A549 (cell line): ENCODE data around the gene BCOR. TPM values are rescaled to one million over a fixed set of nuclear protein-coding genes. Genes with fewer than 3 reads are reported as not detected.

Experiments used
- ATAC-seq, 2 experiments: fragments of 200-7000 bp in 1 of 2; fragments of >200 bp in 1 of 2; cut with Nextera tagmentation in 1 of 2; cut with Tn5 transposase in 1 of 2; 3 replicates each; pipeline versions ENCODE4 v1.8.0 to v1.9.1; 2018 to 2020; ENCODE audit warnings: mild to moderate bottlenecking in 1 of 2, moderate library complexity in 1 of 2
- CTCF ChIA-PET: fragments of 300-600 bp; sonication (Branson Sonifier 250); formaldehyde crosslinking; extraction: SDS; loops from one replicate; lab custom pipeline; 2021; ENCODE audit warnings: antibody characterized with exemption, inconsistent platforms; lab: Yijun Ruan, JAX
- POLR2A ChIA-PET: fragments of 350-600 bp; formaldehyde crosslinking; extraction: SDS; loops from one replicate; lab custom pipeline; 2021; ENCODE audit warnings: antibody characterized with exemption, inconsistent platforms; lab: Yijun Ruan, JAX
- DNase-seq, 2 experiments: peaks; one replicate each; pipeline versions ENCODE4 v3.0.0 to v3.0.0-alpha.2; 2011 to 2016; ENCODE audit warnings: low read depth in 1 of 2, low spot score in 1 of 2
- FAIRE-seq: peaks from 2 replicates; lab custom pipeline; 2011; peaks lifted over from hg19 to GRCh38; lab: Jason Lieb, UNC
- H3K27ac ChIP-seq, 2 experiments: fragments of >200 bp; sonication (Bioruptor Twin); formaldehyde crosslinking; 3 replicates each; pipeline ENCODE4 v1.5.1; 2016 to 2017
- H3K4me1 ChIP-seq: fragments of >200 bp; sonication (Bioruptor Twin); formaldehyde crosslinking; 3 replicates; pipeline ENCODE4 v1.6.1; 2016
- H3K4me2 ChIP-seq: fragments of >200 bp; sonication (Bioruptor Twin); formaldehyde crosslinking; 3 replicates; pipeline ENCODE4 v1.6.1; 2016
- H3K4me3 ChIP-seq: fragments of >200 bp; sonication (Bioruptor Twin); formaldehyde crosslinking; 3 replicates; pipeline ENCODE4 v1.5.1; 2016
- H3K9me3 ChIP-seq: fragments of >200 bp; sonication (Bioruptor Twin); formaldehyde crosslinking; 3 replicates; pipeline ENCODE4 v1.6.1; 2016
- CBX2 ChIP-seq: fragments of 200-600 bp; sonication (generic); IDR thresholded peaks from 2 replicates; pipeline ENCODE4 v1.6.1; 2016; ENCODE audit warnings: low read depth, mild to moderate bottlenecking, borderline replicate concordance
- CBX8 ChIP-seq: fragments of 200-600 bp; sonication (generic); IDR thresholded peaks from 2 replicates; pipeline ENCODE4 v1.6.1; 2016
- CEBPB ChIP-seq, 2 experiments: fragments of >200 bp in 1 of 2; sonication (Bioruptor Twin) in 1 of 2; formaldehyde crosslinking in 1 of 2; IDR thresholded peaks; 2 replicates each; pipeline ENCODE4 v1.6.1; 2012 to 2016
- CHD2 ChIP-seq: fragments of 150-350 bp; IDR thresholded peaks from 2 replicates; pipeline ENCODE4 v1.6.1; 2014; ENCODE audit warnings: low read length; ENCODE audit not compliant: partially characterized antibody
- EHF ChIP-seq: fragments of 250-450 bp; sonication (Bioruptor Pico); IDR thresholded peaks from 2 replicates; pipeline ENCODE4 v1.5.0; 2020; ENCODE audit warnings: mild to moderate bottlenecking
- EHMT2 ChIP-seq: fragments of 200-600 bp; sonication (generic); IDR thresholded peaks from 2 replicates; pipeline ENCODE4 v1.6.1; 2016; ENCODE audit warnings: antibody characterized with exemption, low read depth, mild to moderate bottlenecking, moderate library complexity
- FOSL2 ChIP-seq, 2 experiments: fragments of 450-650 bp in 1 of 2; fragments of >200 bp in 1 of 2; sonication (Bioruptor Twin) in 1 of 2; formaldehyde crosslinking; IDR thresholded peaks; 2 replicates each; pipeline versions ENCODE4 v1.5.0 to v1.6.1; 2016 to 2020; ENCODE audit warnings: mild to moderate bottlenecking in 1 of 2, moderate library complexity in 1 of 2
- HOXB13 ChIP-seq: fragments of 250-450 bp; sonication (Bioruptor Pico); IDR thresholded peaks from 2 replicates; pipeline ENCODE4 v1.5.0; 2020; ENCODE audit warnings: low read depth, mild to moderate bottlenecking, moderate library complexity
- HOXB5 ChIP-seq: fragments of 250-450 bp; sonication (Bioruptor Pico); IDR thresholded peaks from 2 replicates; pipeline ENCODE4 v1.5.0; 2020; ENCODE audit warnings: mild to moderate bottlenecking, moderate library complexity
- JUN ChIP-seq, 2 experiments: fragments of >200 bp; sonication (Bioruptor Twin); formaldehyde crosslinking; IDR thresholded peaks; 2 replicates in 1 of 2; 3 replicates in 1 of 2; pipeline ENCODE4 v1.6.1; 2016 to 2017
- JUNB ChIP-seq: fragments of >200 bp; sonication (Bioruptor Twin); formaldehyde crosslinking; IDR thresholded peaks from 2 replicates; pipeline ENCODE4 v1.6.1; 2016
- NFE2L2 ChIP-seq: fragments of 150-350 bp; conservative IDR thresholded peaks from 2 replicates; pipeline ENCODE4 v1.6.1; 2014; ENCODE audit warnings: low read length
- NR3C1 ChIP-seq: fragments of >200 bp; sonication (Bioruptor Twin); formaldehyde crosslinking; IDR thresholded peaks from 3 replicates; pipeline ENCODE4 v1.6.1; 2017
- RAD21 ChIP-seq, 2 experiments: fragments of >200 bp in 1 of 2; sonication (Bioruptor Twin) in 1 of 2; formaldehyde crosslinking in 1 of 2; IDR thresholded peaks in 1 of 2; conservative IDR thresholded peaks in 1 of 2; 2 replicates in 1 of 2; 3 replicates in 1 of 2; pipeline ENCODE4 v1.6.1; 2012 to 2018; ENCODE audit warnings: inconsistent platforms in 1 of 2
- SMC3 ChIP-seq: fragments of >200 bp; sonication (Bioruptor Twin); formaldehyde crosslinking; IDR thresholded peaks from 3 replicates; pipeline ENCODE4 v1.6.1; 2018; ENCODE audit warnings: inconsistent platforms
- TFCP2L1 ChIP-seq: fragments of 250-450 bp; sonication (Bioruptor Pico); IDR thresholded peaks from 2 replicates; pipeline ENCODE4 v1.5.0; 2021; ENCODE audit warnings: mild to moderate bottlenecking
- ZC3H11A ChIP-seq: fragments of 450-650 bp; IDR thresholded peaks from 2 replicates; pipeline ENCODE4 v1.6.1; 2014; ENCODE audit warnings: antibody characterized with exemption, mild to moderate bottlenecking
- ZNF302 ChIP-seq: fragments of 250-450 bp; sonication (Bioruptor Pico); IDR thresholded peaks from 2 replicates; pipeline ENCODE4 v1.9.0; 2021; ENCODE audit warnings: inconsistent platforms, mild to moderate bottlenecking, moderate library complexity
- ZSCAN20 ChIP-seq: fragments of 250-450 bp; sonication (Bioruptor Pico); IDR thresholded peaks from 2 replicates; pipeline ENCODE4 v1.8.0; 2022; ENCODE audit warnings: mild to moderate bottlenecking, moderate library complexity
- WGBS: methylation state at CpG from one replicate; pipeline ENCODE4 v1.1.6; 2017; ENCODE audit errors: missing lambda C conversion rate; 5-methylcytosine and 5-hydroxymethylcytosine counted together
- polyA plus RNA-seq, 4 experiments: library from polyadenylated mRNA; depleted of rRNA in 3 of 4; stranded (reverse); fragments of >200 nt; fragmentation: RNase III in 1 of 4; extraction: RNeasy Plus Mini Kit Qiagen cat#74134 plus additional on column Dnase treatment in 1 of 4; gene quantifications; 2 replicates in 3 of 4; 3 replicates in 1 of 4; pipeline ENCODE4 v1.2.3, GENCODE V29; 2011 to 2017
- TF ChIP-seq, protein P1 (sequence below): IDR thresholded peaks from 2 replicates; pipeline ENCODE4 v1.6.1; 2012
- TF ChIP-seq, protein P2 (sequence below): fragments of 250-450 bp; sonication (Bioruptor Pico); IDR thresholded peaks from 2 replicates; pipeline ENCODE4 v1.5.0; 2021; ENCODE audit warnings: mild to moderate bottlenecking, moderate library complexity, borderline replicate concordance
- TF ChIP-seq, protein P3 (sequence below): fragments of 450-650 bp; IDR thresholded peaks from 2 replicates; pipeline ENCODE4 v1.6.1; 2014; ENCODE audit warnings: antibody characterized with exemption
- TF ChIP-seq, protein P4 (sequence below): fragments of >200 bp; sonication (Bioruptor Twin); formaldehyde crosslinking; IDR thresholded peaks from 3 replicates; pipeline ENCODE4 v1.5.1; 2016

BCOR gene
- polyA plus RNA-seq, 2 of the 4 experiments (the other 2 are of a cell fraction): 12.2 to 12.6 TPM

DNA sequence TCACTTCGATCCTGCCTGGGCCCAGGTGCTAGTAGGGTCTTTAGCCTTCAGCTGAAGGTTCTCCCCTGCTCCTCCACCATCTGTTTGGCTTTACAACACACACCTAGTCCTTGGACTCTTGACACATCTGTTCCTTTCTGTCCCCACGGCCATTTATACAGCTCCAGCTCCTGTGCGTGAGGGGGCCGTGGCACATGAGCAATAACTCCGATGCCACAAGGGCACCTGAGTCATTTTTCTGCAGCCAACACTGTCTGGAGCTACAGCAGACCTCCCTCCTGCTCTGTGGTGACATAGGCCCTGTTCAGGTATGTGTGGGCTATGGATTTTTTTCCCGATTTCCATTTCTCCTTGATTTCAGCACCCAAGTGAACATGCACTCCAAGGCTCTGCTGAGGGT lies 44.7 kb upstream of the BCOR start:
- no peak overlapping the region for H3K4me3 ChIP-seq
- H3K27ac ChIP-seq: no peak overlapping the region; a peak in 1 of 6 replicates
- DNase-seq (no peak), FAIRE-seq (no peak), ATAC-seq (no peak)
- no peak overlapping the region for H3K4me2 ChIP-seq
- POLR2A ChIA-PET: interaction anchor here (2.5 kb wide), 1 partner anchor 11 kb away, joined by 14 read pairs; no protein-coding TSS in a partner anchor
- H3K4me1 ChIP-seq: peaks cover 18% of the 10 kb centered on the region
- WGBS: 89% methylated on average over 6 of the region's 6 CpGs
- H3K9me3 ChIP-seq: no peaks in the 10 kb centered on the region
- TF ChIP-seq EHF (CRISPR knock-in tag): no peak
- TF ChIP-seq, all 56 proteins: peak for 0
- CTCF ChIA-PET: interaction anchor here (1.3 to 2.9 kb wide), 2 partner anchors 9 to 10 kb away, joined by 4 to 11 read pairs; no protein-coding TSS in a partner anchor

DNA sequence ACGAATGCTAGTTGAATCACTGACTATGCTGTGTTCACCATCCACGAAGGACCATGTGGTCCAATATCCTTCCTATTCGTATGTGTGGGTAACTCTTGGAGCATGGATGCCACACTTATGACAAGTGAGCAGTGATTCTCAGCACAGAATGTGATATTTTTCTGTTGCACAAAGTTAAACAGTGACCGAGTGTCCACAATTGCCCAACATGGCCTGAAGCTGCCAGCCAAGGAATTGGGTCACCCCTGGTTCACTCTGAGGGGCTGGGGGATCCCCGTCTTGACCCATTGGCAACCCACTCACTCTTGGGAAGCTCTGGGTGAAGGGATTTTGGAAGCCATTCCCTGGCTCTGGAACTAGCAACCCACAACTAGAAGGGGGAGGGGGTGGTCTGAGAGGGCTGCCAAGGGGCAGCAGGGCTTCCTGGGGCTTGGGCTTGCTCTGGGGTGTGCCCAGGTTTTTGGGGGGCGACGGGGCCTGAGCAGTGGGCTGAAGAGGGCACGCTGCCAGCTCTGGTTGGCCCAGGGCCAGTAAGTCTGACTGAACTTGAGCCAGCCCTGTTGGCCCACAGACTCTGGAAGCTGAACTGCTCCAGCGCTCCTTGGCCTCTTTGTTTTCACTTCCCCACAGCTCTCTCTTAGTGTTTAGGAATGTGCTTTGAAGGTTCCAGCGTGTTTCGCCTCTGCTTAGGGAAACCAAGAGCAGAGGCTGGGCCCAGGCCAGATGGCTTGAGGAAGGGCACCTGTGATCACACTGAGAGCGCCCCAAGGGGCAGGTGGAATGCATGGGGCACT lies 43.1 kb upstream of the BCOR start:
- peak; percentile 18 to 27; a peak in 1 of 4 replicates for TF ChIP-seq CEBPB (IDR thresholded peaks at IDR 0.05)
- TF ChIP-seq, protein P1, sequence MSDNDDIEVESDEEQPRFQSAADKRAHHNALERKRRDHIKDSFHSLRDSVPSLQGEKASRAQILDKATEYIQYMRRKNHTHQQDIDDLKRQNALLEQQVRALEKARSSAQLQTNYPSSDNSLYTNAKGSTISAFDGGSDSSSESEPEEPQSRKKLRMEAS: no peak
- CTCF ChIA-PET: interaction anchor here (1.3 to 2.9 kb wide), 2 partner anchors 8 to 12 kb away, joined by 4 to 11 read pairs; no protein-coding TSS in a partner anchor
- H3K4me1 ChIP-seq: peaks cover 18% of the 10 kb centered on the region

DNA sequence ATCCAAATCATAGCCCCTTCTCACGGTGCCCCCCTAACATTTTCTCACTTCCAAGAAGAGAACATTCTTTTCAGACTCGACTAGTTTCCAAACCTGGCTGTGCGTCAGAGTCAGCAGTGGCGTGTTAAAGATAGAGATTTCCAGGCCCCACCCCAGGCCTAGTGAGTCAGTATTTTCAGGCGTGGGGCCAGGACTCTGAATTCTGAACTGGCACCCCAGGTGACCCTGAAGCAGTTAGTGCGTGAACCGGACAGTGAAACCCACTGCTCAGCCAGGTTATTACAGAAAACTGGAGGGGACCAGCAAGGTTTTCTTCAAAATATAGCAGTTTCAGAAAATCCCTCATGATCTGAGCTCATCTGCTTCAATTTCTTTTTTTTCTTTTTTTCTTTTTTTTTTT lies 35.0 kb upstream of the BCOR start:
- DNase-seq: peak; percentile 73 to 74
- Histone ChIP-seq H3K27ac (peak overlapping the region; percentile 74 to 88), H3K4me3 (no peak overlapping the region), H3K4me1 (peaks cover 27% of the 10 kb centered on the region), H3K9me3 (no peaks in the 10 kb centered on the region), H3K4me2 (peak overlapping the region; percentile 67)
- WGBS: 5% methylated on average over 7 of the region's 7 CpGs
- no peak for TF ChIP-seq FOSL2 (IDR thresholded peaks at IDR 0.05)
- peak; percentile 68 for TF ChIP-seq FOSL2 (CRISPR knock-in tag; IDR thresholded peaks at IDR 0.05)
- no peak for TF ChIP-seq NR3C1
- no peak for TF ChIP-seq EHMT2
- no peak for TF ChIP-seq CBX8
- TF ChIP-seq JUN (IDR thresholded peaks at IDR 0.05): 0 out of 5 replicates have a peak, but pooled peaks of 1 of the 2 experiments have one; percentile 21
- ChIA-PET CTCF (interaction anchor here (1.3 kb wide), 1 partner anchor 9 kb away, joined by 4 read pairs; no protein-coding TSS in a partner anchor), POLR2A (interaction anchor here (0.6 to 1.0 kb wide), 2 partner anchors 12 to 20 kb away, joined by 3 to 7 read pairs; no protein-coding TSS in a partner anchor)
- peak; percentile 82 to 90 for ATAC-seq
- peak; percentile 84 for FAIRE-seq

More for the DNA sequence above, 43.1 kb upstream of the BCOR start:
- ATAC-seq: peak; percentile 64 to 75; a peak in 4 of 6 replicates
- H3K9me3 ChIP-seq: no peaks in the 10 kb centered on the region
- FAIRE-seq: peak; percentile 7
- no peak for DNase-seq
- H3K4me2 ChIP-seq: peak overlapping the region; percentile 43
- POLR2A ChIA-PET: interaction anchor here (2.5 kb wide), 1 partner anchor 13 kb away, joined by 14 read pairs; no protein-coding TSS in a partner anchor
- WGBS: 39% methylated on average over 8 of the region's 12 CpGs
- no peak overlapping the region for H3K4me3 ChIP-seq
- H3K27ac ChIP-seq: peak overlapping the region; percentile 66 to 78; a peak in 5 of 6 replicates

DNA sequence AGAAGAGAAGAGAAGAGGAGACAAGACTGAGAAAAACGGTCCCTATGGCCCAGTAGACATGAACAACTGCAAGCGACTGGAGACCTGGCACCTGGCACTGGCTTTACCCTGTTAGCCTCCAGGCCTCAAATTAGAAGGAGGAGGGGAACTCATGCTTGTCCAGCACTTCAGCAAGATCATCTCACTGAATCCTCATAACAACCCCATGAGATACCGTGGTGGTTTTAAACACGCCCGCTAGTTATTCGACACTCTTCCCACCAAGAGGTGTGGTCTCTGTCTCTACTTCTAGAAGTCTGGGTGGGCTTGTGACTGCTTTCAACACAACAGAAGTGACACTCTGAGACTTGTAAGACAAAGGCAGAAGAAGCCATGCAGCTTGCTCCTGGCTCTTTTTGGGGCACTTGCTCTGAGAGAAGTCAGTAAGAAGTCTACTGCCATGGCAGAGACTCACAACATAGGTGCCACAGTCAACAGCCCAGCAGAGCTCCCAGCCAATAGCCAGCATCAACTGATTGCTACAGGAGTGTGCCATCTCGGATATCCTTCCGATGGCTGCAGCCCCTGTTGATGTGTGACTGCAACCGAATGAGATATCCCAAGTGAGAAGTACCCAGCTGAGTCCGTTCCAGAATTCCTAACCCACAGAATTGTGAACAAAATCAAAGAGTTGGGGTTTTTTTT lies 34.0 kb upstream of the BCOR start:
- 0 out of 6 replicates have a peak, but pooled peaks of 1 of the 2 experiments have one; percentile 14 for ATAC-seq
- 95% methylated on average over 10 of the region's 10 CpGs for WGBS
- no peak for DNase-seq
- ChIA-PET CTCF (no interaction called here), POLR2A (no interaction called here)
- H3K4me2 ChIP-seq: peak overlapping the region; percentile 67; the same call in 1 of the 3 replicates
- no peaks in the 10 kb centered on the region for H3K9me3 ChIP-seq
- no peak for FAIRE-seq
- H3K4me1 ChIP-seq: peaks cover 27% of the 10 kb centered on the region
- peak overlapping the region; percentile 74 to 88 for H3K27ac ChIP-seq
- no peak overlapping the region for H3K4me3 ChIP-seq
- TF ChIP-seq TFCP2L1 (no peak), ZNF302 (CRISPR knock-in tag) (no peak), NFE2L2 (no peak), CBX2 (no peak), ZC3H11A (no peak), RAD21 (conservative IDR thresholded peaks at IDR 0.05 in 1 of 2, IDR thresholded peaks at IDR 0.05 in 1 of 2) (no peak), HOXB13 (CRISPR knock-in tag) (no peak), HOXB5 (CRISPR knock-in tag) (no peak), ZSCAN20 (no peak), NR3C1 (no peak), JUNB (no peak), SMC3 (no peak), CHD2 (no peak), CEBPB (IDR thresholded peaks at IDR 0.05) (no peak)
- TF ChIP-seq, protein P2, sequence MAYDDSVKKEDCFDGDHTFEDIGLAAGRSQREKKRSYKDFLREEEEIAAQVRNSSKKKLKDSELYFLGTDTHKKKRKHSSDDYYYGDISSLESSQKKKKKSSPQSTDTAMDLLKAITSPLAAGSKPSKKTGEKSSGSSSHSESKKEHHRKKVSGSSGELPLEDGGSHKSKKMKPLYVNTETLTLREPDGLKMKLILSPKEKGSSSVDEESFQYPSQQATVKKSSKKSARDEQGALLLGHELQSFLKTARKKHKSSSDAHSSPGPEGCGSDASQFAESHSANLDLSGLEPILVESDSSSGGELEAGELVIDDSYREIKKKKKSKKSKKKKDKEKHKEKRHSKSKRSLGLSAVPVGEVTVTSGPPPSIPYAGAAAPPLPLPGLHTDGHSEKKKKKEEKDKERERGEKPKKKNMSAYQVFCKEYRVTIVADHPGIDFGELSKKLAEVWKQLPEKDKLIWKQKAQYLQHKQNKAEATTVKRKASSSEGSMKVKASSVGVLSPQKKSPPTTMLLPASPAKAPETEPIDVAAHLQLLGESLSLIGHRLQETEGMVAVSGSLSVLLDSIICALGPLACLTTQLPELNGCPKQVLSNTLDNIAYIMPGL (CRISPR knock-in tag): no peak
- TF ChIP-seq, protein P3, sequence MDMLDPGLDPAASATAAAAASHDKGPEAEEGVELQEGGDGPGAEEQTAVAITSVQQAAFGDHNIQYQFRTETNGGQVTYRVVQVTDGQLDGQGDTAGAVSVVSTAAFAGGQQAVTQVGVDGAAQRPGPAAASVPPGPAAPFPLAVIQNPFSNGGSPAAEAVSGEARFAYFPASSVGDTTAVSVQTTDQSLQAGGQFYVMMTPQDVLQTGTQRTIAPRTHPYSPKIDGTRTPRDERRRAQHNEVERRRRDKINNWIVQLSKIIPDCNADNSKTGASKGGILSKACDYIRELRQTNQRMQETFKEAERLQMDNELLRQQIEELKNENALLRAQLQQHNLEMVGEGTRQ: no peak
- TF ChIP-seq, protein P4, sequence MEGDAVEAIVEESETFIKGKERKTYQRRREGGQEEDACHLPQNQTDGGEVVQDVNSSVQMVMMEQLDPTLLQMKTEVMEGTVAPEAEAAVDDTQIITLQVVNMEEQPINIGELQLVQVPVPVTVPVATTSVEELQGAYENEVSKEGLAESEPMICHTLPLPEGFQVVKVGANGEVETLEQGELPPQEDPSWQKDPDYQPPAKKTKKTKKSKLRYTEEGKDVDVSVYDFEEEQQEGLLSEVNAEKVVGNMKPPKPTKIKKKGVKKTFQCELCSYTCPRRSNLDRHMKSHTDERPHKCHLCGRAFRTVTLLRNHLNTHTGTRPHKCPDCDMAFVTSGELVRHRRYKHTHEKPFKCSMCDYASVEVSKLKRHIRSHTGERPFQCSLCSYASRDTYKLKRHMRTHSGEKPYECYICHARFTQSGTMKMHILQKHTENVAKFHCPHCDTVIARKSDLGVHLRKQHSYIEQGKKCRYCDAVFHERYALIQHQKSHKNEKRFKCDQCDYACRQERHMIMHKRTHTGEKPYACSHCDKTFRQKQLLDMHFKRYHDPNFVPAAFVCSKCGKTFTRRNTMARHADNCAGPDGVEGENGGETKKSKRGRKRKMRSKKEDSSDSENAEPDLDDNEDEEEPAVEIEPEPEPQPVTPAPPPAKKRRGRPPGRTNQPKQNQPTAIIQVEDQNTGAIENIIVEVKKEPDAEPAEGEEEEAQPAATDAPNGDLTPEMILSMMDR: no peak
